ENCODE measurements around the gene GJB1.

DNA sequence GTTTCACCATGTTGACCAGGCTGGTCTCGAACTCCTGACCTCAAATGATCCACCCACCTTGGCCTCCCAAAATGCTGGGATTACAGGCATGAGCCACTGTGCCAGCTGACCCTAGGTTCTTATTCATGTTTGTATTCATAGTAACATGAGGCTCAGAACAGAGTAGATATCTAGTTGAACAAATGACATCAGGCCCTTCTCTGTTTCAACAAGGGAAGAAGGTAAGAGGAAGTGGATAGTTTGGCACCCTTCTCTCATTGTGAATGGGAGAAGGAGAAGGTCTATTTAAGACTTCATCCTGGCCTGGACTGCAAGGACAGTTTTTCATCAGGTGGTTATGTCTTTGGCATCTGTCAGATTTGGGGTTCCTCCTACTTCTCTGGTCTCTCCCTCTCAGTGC, 13.8 kb downstream of the GJB1 start:
- TF ChIP-seq, protein P1, sequence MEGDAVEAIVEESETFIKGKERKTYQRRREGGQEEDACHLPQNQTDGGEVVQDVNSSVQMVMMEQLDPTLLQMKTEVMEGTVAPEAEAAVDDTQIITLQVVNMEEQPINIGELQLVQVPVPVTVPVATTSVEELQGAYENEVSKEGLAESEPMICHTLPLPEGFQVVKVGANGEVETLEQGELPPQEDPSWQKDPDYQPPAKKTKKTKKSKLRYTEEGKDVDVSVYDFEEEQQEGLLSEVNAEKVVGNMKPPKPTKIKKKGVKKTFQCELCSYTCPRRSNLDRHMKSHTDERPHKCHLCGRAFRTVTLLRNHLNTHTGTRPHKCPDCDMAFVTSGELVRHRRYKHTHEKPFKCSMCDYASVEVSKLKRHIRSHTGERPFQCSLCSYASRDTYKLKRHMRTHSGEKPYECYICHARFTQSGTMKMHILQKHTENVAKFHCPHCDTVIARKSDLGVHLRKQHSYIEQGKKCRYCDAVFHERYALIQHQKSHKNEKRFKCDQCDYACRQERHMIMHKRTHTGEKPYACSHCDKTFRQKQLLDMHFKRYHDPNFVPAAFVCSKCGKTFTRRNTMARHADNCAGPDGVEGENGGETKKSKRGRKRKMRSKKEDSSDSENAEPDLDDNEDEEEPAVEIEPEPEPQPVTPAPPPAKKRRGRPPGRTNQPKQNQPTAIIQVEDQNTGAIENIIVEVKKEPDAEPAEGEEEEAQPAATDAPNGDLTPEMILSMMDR (IDR thresholded peaks at IDR 0.05): no peak
- TF ChIP-seq EP300 (IDR thresholded peaks at IDR 0.05): no peak
